HG03575 (cell line): ENCODE data around the gene ANKRD12.
"Not testable (repeated sequence)": the region's sequence is repeated elsewhere in the genome, so short reads cannot be mapped to it uniquely, and the experiment has no call there.

Source experiments
- ATAC-seq: cut with Tn5 transposase; IDR thresholded peaks from one replicate; pipeline ENCODE4 v1.9.1; 2021; ENCODE audit not compliant: unreplicated experiment, insufficient number of reproducible peaks, low FRiP score; ENCODE audit errors: extremely low read depth

The ANKRD12 gene

GRCh38 chr18:9260388-9261380, 124.1 kb downstream of the ANKRD12 start:
- no peak for ATAC-seq

DNA sequence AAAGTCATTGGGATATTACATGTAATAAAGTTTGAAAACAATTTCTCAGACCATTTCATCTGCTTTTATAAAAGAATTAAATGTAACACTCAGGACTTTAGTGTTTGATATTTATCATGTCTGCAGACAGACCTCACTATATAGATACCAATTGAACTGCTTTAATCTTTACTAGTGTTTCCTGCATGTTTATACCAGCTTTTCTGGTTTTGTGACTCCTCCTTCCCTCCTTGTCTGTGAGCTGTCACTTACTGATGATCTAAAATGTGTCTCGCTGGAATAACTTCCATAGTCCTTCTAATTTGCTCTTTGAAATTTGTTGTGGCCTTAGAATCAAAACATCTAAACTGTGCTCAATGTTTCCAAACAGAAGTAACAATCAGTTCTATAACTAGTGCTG, 126.7 kb downstream of the ANKRD12 start:
- no peak for ATAC-seq

- not testable (repeated sequence) for ATAC-seq
Measured at GRCh38 chr18:9264797-9265196, 128.2 kb downstream of the ANKRD12 start.

GRCh38 chr18:9273221-9273620, 136.6 kb downstream of the ANKRD12 start:
- ATAC-seq, result no peak

DNA sequence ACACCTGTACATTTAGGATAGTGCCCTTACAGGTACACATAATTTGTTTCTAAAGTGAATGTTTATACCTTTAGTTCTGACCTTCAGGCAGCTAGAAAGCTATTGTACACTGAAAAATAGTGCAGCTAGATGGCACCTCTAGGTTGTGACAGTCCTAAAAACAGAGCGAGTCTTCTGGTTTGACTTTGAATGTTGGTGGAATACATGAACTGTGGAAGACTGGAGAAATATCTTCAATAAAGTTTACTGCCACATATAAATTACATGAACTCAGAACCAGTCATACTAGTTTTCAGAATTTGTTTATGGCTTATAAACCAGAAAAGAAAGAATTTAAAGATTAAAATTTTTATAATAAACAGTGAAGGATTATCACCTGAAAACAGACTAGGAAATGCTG, 139.3 kb downstream of the ANKRD12 start:
- ATAC-seq, result no peak

DNA sequence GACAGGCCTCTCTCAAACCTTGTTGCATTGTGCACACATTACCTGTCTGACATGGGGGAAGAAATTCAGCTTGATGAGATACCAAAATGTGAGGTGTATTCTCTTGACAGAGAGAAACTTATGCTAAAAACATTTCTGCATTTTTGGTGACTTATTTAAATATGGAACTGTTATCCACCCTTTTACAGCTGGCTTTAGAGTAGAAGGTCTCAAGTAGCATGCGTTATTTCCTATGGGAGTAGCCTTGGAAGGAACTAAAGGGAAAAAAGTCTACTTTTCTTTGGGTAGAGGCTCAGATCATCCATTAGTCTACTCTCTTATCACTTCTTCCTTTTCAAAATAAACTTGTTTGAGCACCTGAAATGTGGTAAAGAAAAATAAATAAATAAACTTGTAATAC, 141.4 kb downstream of the ANKRD12 start:
- ATAC-seq, result no peak

DNA sequence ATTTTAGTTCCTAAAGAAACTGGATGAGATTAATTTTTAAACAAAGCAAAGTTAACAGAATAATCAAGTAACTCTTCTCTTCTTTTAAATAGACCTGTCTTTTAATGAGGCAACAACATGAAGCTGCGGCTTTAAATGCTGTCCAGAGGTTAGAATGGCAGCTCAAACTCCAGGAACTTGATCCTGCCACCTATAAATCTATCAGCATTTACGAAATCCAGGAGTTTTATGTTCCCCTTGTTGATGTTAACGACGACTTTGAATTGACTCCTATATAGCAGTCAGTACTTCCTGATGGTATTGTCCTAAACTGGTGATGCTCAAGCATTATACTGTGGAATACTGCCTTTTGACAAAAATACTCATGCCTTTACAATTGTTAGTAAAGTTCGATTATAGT, 144.3 kb downstream of the ANKRD12 start:
- ATAC-seq, result no peak

GRCh38 chr18:9281780-9282179, 145.2 kb downstream of the ANKRD12 start:
- no peak for ATAC-seq

GRCh38 chr18:9283791-9284190, 147.2 kb downstream of the ANKRD12 start:
- no peak for ATAC-seq

DNA sequence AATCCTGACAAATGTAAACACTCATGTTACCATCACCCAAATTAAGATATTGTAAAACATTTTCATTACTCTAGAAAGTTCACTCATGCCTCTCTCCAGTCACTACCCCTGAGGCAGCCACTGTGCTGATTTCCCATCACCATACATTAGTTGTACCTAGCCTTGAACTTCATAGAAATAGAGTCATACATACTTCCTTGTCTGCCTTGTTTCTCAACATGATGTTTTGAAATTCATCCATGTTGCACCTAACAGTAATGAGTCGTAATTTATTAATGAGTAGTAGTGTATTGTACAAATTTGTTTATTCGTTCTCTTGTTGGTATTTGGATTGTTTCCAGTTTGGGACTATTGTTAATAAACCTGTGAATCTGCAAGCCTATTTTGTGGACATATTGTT, 149.0 kb downstream of the ANKRD12 start:
- ATAC-seq, result no peak

DNA sequence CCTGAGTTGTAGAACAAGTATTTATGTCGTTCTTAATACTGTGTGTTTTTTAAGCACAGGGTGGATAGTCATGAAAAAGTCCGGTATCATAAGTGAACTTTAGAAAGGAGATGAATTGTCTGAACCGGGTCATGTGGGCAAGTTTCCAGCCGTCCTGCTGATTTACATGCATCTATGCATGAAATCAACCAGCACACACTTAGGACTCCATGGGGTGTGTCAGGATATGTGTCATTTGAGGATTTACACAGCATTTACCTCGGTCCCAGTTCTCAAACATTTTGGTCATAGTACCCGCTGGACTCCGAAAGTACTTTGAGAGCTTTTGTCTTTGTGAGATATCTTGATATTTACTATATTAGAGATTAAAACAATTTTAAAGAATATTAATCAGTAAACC, 150.5 kb downstream of the ANKRD12 start:
- no peak for ATAC-seq

GRCh38 chr18:9289698-9290097, 153.1 kb downstream of the ANKRD12 start:
- ATAC-seq, result no peak

- no peak for ATAC-seq
Measured at GRCh38 chr18:9290156-9290555, 153.6 kb downstream of the ANKRD12 start.

GRCh38 chr18:9292047-9292446, 155.5 kb downstream of the ANKRD12 start:
- ATAC-seq, result no peak

DNA sequence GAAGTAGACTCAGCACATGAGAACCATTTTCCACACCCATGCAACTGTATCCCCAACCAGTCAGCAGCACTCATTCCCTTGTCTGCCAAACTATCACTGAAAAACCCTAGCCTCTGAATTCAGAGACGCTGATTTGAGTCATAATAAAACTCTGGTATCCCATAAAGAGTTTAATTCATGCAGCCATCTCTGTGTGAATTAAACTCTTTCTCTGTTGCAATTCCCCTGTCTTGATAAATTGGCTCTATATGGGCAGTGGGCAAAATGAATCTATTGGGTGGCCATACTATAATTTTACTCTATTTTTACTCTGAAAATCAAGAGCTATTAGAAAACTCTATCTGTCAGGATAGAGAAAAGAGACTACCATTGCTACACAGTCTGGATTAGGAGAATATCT, 157.4 kb downstream of the ANKRD12 start:
- no peak for ATAC-seq

DNA sequence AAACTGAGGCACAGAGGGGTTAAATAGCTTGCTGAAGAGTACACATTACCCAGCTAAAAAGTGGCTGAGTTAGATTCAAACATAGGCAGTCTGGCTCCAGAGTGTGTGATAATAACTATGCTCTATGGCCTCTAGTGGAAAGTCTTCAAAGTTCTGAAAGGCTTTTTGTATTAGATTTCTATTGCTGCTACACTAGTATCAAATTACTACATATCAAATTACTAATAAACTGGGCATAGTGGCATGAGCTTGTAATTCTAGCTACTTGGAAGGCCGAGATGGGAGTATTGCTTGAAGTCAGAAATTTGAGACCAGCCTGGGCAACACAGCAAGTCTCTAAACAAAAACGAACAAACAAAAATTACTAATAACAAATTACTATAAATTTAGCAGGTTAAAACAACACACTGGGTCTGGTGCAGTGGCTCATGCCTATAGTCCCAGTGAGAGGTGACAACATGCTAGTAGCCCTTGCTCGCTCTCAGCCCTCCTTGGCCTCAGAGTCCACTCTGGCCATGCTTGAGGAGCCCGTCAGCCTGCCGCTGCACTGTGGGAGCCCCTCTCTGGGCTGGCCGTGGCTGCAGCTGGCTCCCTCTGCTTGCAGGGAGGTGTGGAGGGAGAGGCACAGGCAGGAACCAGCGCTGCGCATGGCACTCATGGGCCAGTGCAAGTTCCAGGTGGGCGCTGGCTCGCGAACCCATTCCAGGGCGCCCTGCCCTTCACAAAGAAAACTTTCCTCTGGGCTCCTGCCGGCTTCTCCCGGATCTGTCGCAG, 159.8 kb downstream of the ANKRD12 start:
- no peak for ATAC-seq

- ATAC-seq, result no peak
Measured at GRCh38 chr18:9297007-9297393, 160.4 kb downstream of the ANKRD12 start.

- no peak for ATAC-seq
Measured at GRCh38 chr18:9304388-9305070, 167.9 kb downstream of the ANKRD12 start.

- no peak for ATAC-seq
Measured at GRCh38 chr18:9319333-9319732, 182.8 kb downstream of the ANKRD12 start.
